Endothelial cell of umbilical vein (primary cell): ENCODE measurements around the gene LPP.

Source experiments
- EZH2 ChIP-seq: IDR thresholded peaks from 2 replicates; pipeline ENCODE4 v1.6.1; 2012; ENCODE audit warnings: borderline replicate concordance, low read depth, mild to moderate bottlenecking, moderate library complexity, low read length, inconsistent platforms; ENCODE audit not compliant: severe bottlenecking
- FOS ChIP-seq: IDR thresholded peaks from 2 replicates; pipeline ENCODE4 v1.6.1; 2011; ENCODE audit warnings: mild to moderate bottlenecking, low read length, moderate library complexity, borderline replicate concordance; ENCODE audit not compliant: insufficient read depth
- GATA2 ChIP-seq: IDR thresholded peaks from 2 replicates; pipeline ENCODE4 v1.7.0; 2011; ENCODE audit warnings: low read depth, mild to moderate bottlenecking, moderate library complexity, mixed read lengths, low read length; ENCODE audit not compliant: insufficient read length, insufficient read depth
- JUN ChIP-seq: IDR thresholded peaks from 2 replicates; pipeline ENCODE4 v1.6.1; 2011; ENCODE audit warnings: borderline replicate concordance, low read depth; ENCODE audit not compliant: insufficient read length, insufficient read depth
- MYC ChIP-seq: IDR thresholded peaks from one replicate; pipeline ENCODE4 v1.6.1; 2011; ENCODE audit warnings: mild to moderate bottlenecking, low read depth, low read length
- POLR2A ChIP-seq: IDR thresholded peaks from 2 replicates; pipeline ENCODE4 v1.6.1; 2012; ENCODE audit warnings: low read depth, mild to moderate bottlenecking, control low read depth, low read length
- POLR2AphosphoS5 ChIP-seq: IDR thresholded peaks from 2 replicates; pipeline ENCODE4 v1.6.1; 2012; ENCODE audit warnings: low read depth, mild to moderate bottlenecking, control low read depth, low read length, moderate library complexity; ENCODE audit not compliant: insufficient read depth
- TF ChIP-seq, protein P1 (sequence below), 2 donors: IDR thresholded peaks; 1 replicate in 1 of 2; 2 replicates in 1 of 2; pipeline ENCODE4 v1.5.1; 2011; ENCODE audit warnings: low read length in 2 of 2, mild to moderate bottlenecking in 2 of 2, moderate library complexity in 2 of 2, control low read depth in 1 of 2, inconsistent platforms in 1 of 2, low read depth in 1 of 2; ENCODE audit not compliant: insufficient read depth in 1 of 2; ENCODE audit errors: extremely low read depth in 1 of 2
- TF ChIP-seq, protein P2 (sequence below): IDR thresholded peaks from 2 replicates; pipeline ENCODE4 v1.6.1; 2011; ENCODE audit not compliant: insufficient read depth, insufficient read length

- TF ChIP-seq POLR2A (no peak), EZH2 (no peak), POLR2AphosphoS5 (no peak), FOS (no peak), GATA2 (no peak), MYC (no peak), JUN (no peak)
- TF ChIP-seq, protein P1, sequence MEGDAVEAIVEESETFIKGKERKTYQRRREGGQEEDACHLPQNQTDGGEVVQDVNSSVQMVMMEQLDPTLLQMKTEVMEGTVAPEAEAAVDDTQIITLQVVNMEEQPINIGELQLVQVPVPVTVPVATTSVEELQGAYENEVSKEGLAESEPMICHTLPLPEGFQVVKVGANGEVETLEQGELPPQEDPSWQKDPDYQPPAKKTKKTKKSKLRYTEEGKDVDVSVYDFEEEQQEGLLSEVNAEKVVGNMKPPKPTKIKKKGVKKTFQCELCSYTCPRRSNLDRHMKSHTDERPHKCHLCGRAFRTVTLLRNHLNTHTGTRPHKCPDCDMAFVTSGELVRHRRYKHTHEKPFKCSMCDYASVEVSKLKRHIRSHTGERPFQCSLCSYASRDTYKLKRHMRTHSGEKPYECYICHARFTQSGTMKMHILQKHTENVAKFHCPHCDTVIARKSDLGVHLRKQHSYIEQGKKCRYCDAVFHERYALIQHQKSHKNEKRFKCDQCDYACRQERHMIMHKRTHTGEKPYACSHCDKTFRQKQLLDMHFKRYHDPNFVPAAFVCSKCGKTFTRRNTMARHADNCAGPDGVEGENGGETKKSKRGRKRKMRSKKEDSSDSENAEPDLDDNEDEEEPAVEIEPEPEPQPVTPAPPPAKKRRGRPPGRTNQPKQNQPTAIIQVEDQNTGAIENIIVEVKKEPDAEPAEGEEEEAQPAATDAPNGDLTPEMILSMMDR (IDR thresholded peaks at IDR 0.05; ENCODE audit: extremely low read depth in 1 of 2, insufficient read depth in 1 of 2, low read depth in 1 of 2, low read length in 2 of 2) = no peak
- TF ChIP-seq, protein P2, sequence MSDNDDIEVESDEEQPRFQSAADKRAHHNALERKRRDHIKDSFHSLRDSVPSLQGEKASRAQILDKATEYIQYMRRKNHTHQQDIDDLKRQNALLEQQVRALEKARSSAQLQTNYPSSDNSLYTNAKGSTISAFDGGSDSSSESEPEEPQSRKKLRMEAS = no peak
These were observed 774.0 kb downstream of the LPP start for GRCh38 chr3:188927971-188928370.
